Measurements from ENCODE around the gene PHC2. TPM values are rescaled to one million over a fixed set of nuclear protein-coding genes. Genes with fewer than 3 reads are reported as not detected.

PHC2 gene
- total RNA-seq, 1 donor from 2014 or later: 65.0 TPM

- H3F3A ChIP-seq (ENCODE audit: low read depth): peaks cover 51% of the 10 kb centered on the region
- no peak for DNase-seq (ENCODE audit: low spot score)
- H3K9me3 Mint-ChIP-seq: no peaks in the 10 kb centered on the region
- H3K9me3 ChIP-seq (ENCODE audit: low read depth): no peaks in the 10 kb centered on the region
- no peak overlapping the region for H3K9ac ChIP-seq
- H3K79me2 ChIP-seq (ENCODE audit: low read depth): peaks cover 7% of the 10 kb centered on the region
- H3K27me3 ChIP-seq: no peaks in the 10 kb centered on the region
- H3K4me3 Mint-ChIP-seq: no peak overlapping the region
- peaks cover 72% of the 10 kb centered on the region for H3K4me1 ChIP-seq
- H3K36me3 ChIP-seq: no peaks in the 10 kb centered on the region
- no peaks in the 10 kb centered on the region for H4K20me1 ChIP-seq (ENCODE audit: low read depth)
- H3K27me3 Mint-ChIP-seq (ENCODE audit: insufficient read depth, low read depth): peaks cover 3% of the 10 kb centered on the region
- no peak overlapping the region for H3K27ac Mint-ChIP-seq
- H2AFZ ChIP-seq (replicated peaks): no peak overlapping the region
- H3K27ac ChIP-seq: no peak overlapping the region
- H3K36me3 Mint-ChIP-seq: peaks cover 22% of the 10 kb centered on the region
- no peak for TF ChIP-seq CTCF (IDR thresholded peaks at IDR 0.05)
- TF ChIP-seq EZH2phosphoT487 (IDR thresholded peaks at IDR 0.05): no peak
- TF ChIP-seq EZH2 (IDR thresholded peaks at IDR 0.05): no peak
- H3K4me2 ChIP-seq: peak overlapping the region; percentile 7
- H3K4me1 Mint-ChIP-seq: peaks cover 80% of the 10 kb centered on the region
- H3K4me3 ChIP-seq: no peak overlapping the region
These were observed 70.5 kb downstream of the PHC2 start for GRCh38 chr1:33360367-33360766.

- no peak for DNase-seq (ENCODE audit: low spot score)
- Histone ChIP-seq H3K4me2 (no peak overlapping the region), H3K4me3 (no peak overlapping the region), H2AFZ (replicated peaks) (no peak overlapping the region), H3F3A (ENCODE audit: low read depth) (peaks cover 46% of the 10 kb centered on the region), H3K79me2 (ENCODE audit: low read depth) (peaks cover 7% of the 10 kb centered on the region), H3K9ac (no peak overlapping the region), H3K36me3 (no peaks in the 10 kb centered on the region), H3K27ac (no peak overlapping the region), H4K20me1 (ENCODE audit: low read depth) (no peaks in the 10 kb centered on the region), H3K9me3 (ENCODE audit: low read depth) (no peaks in the 10 kb centered on the region), H3K27me3 (no peaks in the 10 kb centered on the region), H3K4me1 (peaks cover 67% of the 10 kb centered on the region)
- no peak overlapping the region for H3K27ac Mint-ChIP-seq
- peaks cover 3% of the 10 kb centered on the region for H3K27me3 Mint-ChIP-seq (ENCODE audit: insufficient read depth, low read depth)
- TF ChIP-seq EZH2 (IDR thresholded peaks at IDR 0.05) (no peak), EZH2phosphoT487 (IDR thresholded peaks at IDR 0.05) (no peak), CTCF (IDR thresholded peaks at IDR 0.05) (no peak)
- peaks cover 26% of the 10 kb centered on the region for H3K36me3 Mint-ChIP-seq
- H3K4me1 Mint-ChIP-seq: peaks cover 80% of the 10 kb centered on the region
- no peak overlapping the region for H3K4me3 Mint-ChIP-seq
- no peaks in the 10 kb centered on the region for H3K9me3 Mint-ChIP-seq
These were observed 71.0 kb downstream of the PHC2 start for GRCh38 chr1:33359931-33360330.

DNA sequence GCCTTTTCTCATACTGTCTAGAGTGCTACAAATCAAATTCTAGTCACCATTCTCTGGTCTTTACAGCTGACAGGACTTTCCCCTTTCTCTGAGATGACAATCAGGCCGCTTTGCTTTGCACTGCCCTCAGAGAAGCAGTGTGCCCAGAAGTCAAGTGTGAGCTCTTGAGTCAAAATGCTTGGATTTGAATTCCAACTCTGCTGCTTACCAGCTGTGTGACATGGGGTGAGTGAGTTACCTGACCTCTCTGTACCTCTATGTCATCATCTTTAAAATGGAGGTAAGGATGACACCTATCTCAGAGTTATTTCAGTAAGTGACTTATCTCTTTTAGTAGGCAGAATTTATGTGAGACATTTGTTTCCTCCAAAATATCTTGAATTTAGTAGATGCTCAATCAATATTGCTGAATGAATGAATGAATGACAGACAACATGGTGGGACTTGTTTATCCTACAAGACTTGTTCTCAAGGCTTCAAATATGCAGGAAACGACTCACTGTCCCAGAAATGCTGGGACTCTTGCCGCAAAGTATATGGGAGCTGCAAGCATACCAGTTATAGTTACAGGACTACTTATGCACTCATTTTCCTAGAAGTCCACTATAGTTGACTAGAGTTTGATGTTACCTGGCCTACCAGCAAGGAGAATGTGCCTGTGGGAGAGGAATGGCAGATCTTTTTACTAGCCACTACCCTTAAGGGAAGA, 71.9 kb downstream of the PHC2 start:
- peaks cover 79% of the 10 kb centered on the region for H3K4me1 Mint-ChIP-seq
- H3K27ac ChIP-seq: peak overlapping the region; percentile 67
- H3K36me3 Mint-ChIP-seq: peaks cover 29% of the 10 kb centered on the region
- H3K9ac ChIP-seq: no peak overlapping the region
- H3K36me3 ChIP-seq: no peaks in the 10 kb centered on the region
- H3K4me2 ChIP-seq: peak overlapping the region; percentile 56
- H3K4me3 Mint-ChIP-seq: no peak overlapping the region
- no peaks in the 10 kb centered on the region for H4K20me1 ChIP-seq (ENCODE audit: low read depth)
- no peak for DNase-seq (ENCODE audit: low spot score)
- H3K27me3 ChIP-seq: no peaks in the 10 kb centered on the region
- H2AFZ ChIP-seq (replicated peaks): no peak overlapping the region
- no peaks in the 10 kb centered on the region for H3K27me3 Mint-ChIP-seq (ENCODE audit: insufficient read depth, low read depth)
- H3K9me3 ChIP-seq (ENCODE audit: low read depth): no peaks in the 10 kb centered on the region
- H3K4me3 ChIP-seq: no peak overlapping the region
- peaks cover 61% of the 10 kb centered on the region for H3K4me1 ChIP-seq
- peak overlapping the region; percentile 87 for H3K27ac Mint-ChIP-seq
- peaks cover 36% of the 10 kb centered on the region for H3F3A ChIP-seq (ENCODE audit: low read depth)
- no peaks in the 10 kb centered on the region for H3K9me3 Mint-ChIP-seq
- TF ChIP-seq EZH2 (IDR thresholded peaks at IDR 0.05): no peak
- TF ChIP-seq CTCF (IDR thresholded peaks at IDR 0.05): no peak
- no peak for TF ChIP-seq EZH2phosphoT487 (IDR thresholded peaks at IDR 0.05)
- H3K79me2 ChIP-seq (ENCODE audit: low read depth): peaks cover 7% of the 10 kb centered on the region
